HG03378 (cell line): ENCODE measurements around the gene SLC32A1.

Experiments used
- ATAC-seq: cut with Tn5 transposase; IDR thresholded peaks from one replicate; pipeline ENCODE4 v1.9.1; 2021; ENCODE audit warnings: mild to moderate bottlenecking, moderate library complexity; ENCODE audit not compliant: unreplicated experiment

Gene SLC32A1

GRCh38 chr20:38725148-38725901, 1.0 kb downstream of the SLC32A1 start:
- ATAC-seq = no peak

GRCh38 chr20:38725931-38726803, 1.9 kb downstream of the SLC32A1 start:
- ATAC-seq = no peak

- no peak for ATAC-seq
These were observed 2.7 kb downstream of the SLC32A1 start for GRCh38 chr20:38726804-38727606.

GRCh38 chr20:38727607-38728190, 3.4 kb downstream of the SLC32A1 start:
- no peak for ATAC-seq

GRCh38 chr20:38728191-38728781, 4.0 kb downstream of the SLC32A1 start:
- no peak for ATAC-seq

GRCh38 chr20:38728911-38729642, 4.8 kb downstream of the SLC32A1 start:
- ATAC-seq = no peak

- ATAC-seq = no peak
These were observed 5.5 kb downstream of the SLC32A1 start for GRCh38 chr20:38729767-38730166.

GRCh38 chr20:38730167-38730988, 6.1 kb downstream of the SLC32A1 start:
- no peak for ATAC-seq

GRCh38 chr20:38730989-38731737, 6.9 kb downstream of the SLC32A1 start:
- ATAC-seq = no peak

- ATAC-seq = no peak
These were observed 7.4 kb downstream of the SLC32A1 start for GRCh38 chr20:38731738-38732113.

- ATAC-seq = no peak
These were observed 8.7 kb downstream of the SLC32A1 start for GRCh38 chr20:38732981-38733380.

- ATAC-seq = no peak
These were observed 10.9 kb downstream of the SLC32A1 start for GRCh38 chr20:38735172-38735571.

- no peak for ATAC-seq
These were observed 13.6 kb downstream of the SLC32A1 start for GRCh38 chr20:38737887-38738286.

GRCh38 chr20:38745757-38746156, 21.5 kb downstream of the SLC32A1 start:
- ATAC-seq = no peak

GRCh38 chr20:38747495-38748096, 23.3 kb downstream of the SLC32A1 start:
- ATAC-seq = peak; percentile 4

- peak; percentile 73 for ATAC-seq
These were observed 24.0 kb downstream of the SLC32A1 start, which contains the start of gene ACTR5 for GRCh38 chr20:38748097-38748860. Gene ACTR5 (plus strand): TSS chr20:38748460. CDS start chr20:38748479, 19 bp downstream.

GRCh38 chr20:38748861-38749149, 24.5 kb downstream of the SLC32A1 start:
- peak; percentile 21 for ATAC-seq
